GM06990 (cell line): ENCODE results near the gene CRTAC1.

Experiments
- DNase-seq: peaks from one replicate; pipeline ENCODE4 v3.0.0-alpha.2; 2011; ENCODE audit not compliant: insufficient read length; ENCODE audit errors: extremely low read depth
- H3K27me3 ChIP-seq: replicated peaks from 2 replicates; pipeline ENCODE4 v1.6.0; 2011; ENCODE audit warnings: low read length; ENCODE audit not compliant: control insufficient read depth, insufficient read depth
- H3K36me3 ChIP-seq: 2 replicates; pipeline ENCODE4 v1.5.1; 2011; ENCODE audit warnings: low read length; ENCODE audit not compliant: control insufficient read depth, insufficient read depth
- H3K4me3 ChIP-seq: replicated peaks from 2 replicates; pipeline ENCODE4 v1.5.1; 2011; ENCODE audit warnings: low read depth, mild to moderate bottlenecking, control low read depth, low read length
- TF ChIP-seq, protein P1 (sequence below): IDR thresholded peaks from 2 replicates; pipeline ENCODE4 v1.5.1; 2011; ENCODE audit warnings: low read length, control low read depth, mild to moderate bottlenecking, inconsistent platforms; ENCODE audit not compliant: insufficient read depth, poor library complexity, severe bottlenecking

CRTAC1 gene

DNA sequence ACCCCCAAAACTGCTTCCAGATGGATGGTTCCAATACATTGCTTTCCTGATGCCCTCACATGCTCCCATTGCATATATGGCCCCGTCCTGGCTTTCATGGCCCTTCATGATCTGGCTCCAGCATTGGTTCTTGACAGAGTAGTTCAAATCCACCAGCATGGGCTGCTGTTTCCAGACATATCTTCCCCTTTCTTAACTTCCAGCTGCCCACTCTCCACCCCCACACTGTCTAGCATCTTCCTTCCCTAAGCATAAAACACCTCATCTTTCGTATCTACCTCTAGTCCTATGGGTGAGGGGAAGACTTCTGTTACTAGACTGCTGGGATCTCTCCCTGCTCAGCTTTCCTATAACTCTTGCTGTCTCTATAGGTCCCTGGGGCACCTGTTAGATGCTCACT is 194.0 kb downstream of the CRTAC1 start:
- TF ChIP-seq, protein P1, sequence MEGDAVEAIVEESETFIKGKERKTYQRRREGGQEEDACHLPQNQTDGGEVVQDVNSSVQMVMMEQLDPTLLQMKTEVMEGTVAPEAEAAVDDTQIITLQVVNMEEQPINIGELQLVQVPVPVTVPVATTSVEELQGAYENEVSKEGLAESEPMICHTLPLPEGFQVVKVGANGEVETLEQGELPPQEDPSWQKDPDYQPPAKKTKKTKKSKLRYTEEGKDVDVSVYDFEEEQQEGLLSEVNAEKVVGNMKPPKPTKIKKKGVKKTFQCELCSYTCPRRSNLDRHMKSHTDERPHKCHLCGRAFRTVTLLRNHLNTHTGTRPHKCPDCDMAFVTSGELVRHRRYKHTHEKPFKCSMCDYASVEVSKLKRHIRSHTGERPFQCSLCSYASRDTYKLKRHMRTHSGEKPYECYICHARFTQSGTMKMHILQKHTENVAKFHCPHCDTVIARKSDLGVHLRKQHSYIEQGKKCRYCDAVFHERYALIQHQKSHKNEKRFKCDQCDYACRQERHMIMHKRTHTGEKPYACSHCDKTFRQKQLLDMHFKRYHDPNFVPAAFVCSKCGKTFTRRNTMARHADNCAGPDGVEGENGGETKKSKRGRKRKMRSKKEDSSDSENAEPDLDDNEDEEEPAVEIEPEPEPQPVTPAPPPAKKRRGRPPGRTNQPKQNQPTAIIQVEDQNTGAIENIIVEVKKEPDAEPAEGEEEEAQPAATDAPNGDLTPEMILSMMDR, result no peak
- Histone ChIP-seq H3K36me3 (no peaks in the 10 kb centered on the region), H3K27me3 (no peaks in the 10 kb centered on the region; the same call in 1 of the 2 replicates), H3K4me3 (no peak overlapping the region)
- no peak for DNase-seq

DNA sequence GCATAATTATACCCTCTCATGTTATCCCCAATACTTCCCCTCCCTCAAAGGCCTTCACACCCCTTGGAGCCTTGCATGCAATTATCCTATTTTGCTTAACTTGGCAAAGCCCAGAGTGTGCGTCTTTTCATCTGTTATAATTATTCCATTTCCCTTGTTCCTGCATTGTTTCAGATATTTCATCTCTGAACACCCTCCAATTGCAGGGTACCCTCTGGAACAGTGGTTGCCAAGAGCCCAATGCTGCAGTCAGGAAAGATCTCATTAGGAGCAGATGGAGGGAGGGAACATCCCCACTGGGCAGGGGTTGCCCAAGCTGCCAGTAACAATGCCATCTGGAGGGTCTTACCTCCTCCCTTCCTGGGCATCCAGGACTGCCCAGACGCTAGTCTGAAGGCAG is 199.2 kb downstream of the CRTAC1 start:
- DNase-seq, result no peak
- TF ChIP-seq, protein P1, result no peak
- H3K27me3 ChIP-seq, result no peaks in the 10 kb centered on the region; the same call in 1 of the 2 replicates
- H3K36me3 ChIP-seq, result no peaks in the 10 kb centered on the region
- no peak overlapping the region for H3K4me3 ChIP-seq

DNA sequence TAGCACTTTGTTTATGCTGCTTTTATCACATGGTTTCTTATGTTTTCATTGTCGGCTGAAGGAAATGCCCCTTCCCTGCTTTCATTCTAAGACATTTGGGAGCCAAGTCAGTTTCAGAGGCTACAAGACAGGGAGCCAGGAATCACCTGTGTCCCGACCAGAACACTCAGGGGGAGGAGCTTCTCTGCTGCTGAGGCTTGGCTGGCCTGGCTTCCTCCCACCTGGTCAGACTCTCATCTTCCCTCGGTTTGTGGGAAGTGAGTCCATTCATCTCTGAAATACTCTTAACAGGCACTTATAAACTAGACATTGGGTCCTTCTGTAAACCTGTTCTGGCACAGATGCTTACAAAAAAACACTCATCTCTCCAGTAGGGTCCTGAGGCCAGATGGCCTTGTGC is 200.4 kb downstream of the CRTAC1 start:
- Histone ChIP-seq H3K4me3 (no peak overlapping the region), H3K36me3 (no peaks in the 10 kb centered on the region), H3K27me3 (no peaks in the 10 kb centered on the region; the same call in 1 of the 2 replicates)
- TF ChIP-seq, protein P1, result no peak
- no peak for DNase-seq

DNA sequence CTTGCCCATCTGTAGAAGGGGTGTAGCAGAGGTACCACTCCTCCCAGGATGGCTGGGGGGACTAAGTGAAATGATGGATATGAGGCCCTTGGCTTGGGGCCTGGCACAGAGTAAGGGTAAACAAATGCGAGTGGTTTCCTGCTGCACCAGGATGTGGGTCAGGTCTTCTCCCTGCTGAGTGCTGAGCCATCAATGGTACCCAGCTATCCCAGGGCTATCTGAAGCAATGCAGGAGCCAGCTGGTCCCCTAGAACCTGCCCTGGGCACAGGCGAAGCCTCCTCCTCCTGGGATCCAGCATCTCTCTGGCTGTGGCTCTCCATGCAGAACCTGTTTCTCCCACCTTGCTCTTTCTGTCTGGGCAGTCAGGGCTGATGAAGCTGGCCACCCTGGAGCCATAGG is 201.7 kb downstream of the CRTAC1 start:
- TF ChIP-seq, protein P1, result no peak
- no peak overlapping the region for H3K4me3 ChIP-seq
- DNase-seq, result no peak
- no peaks in the 10 kb centered on the region for H3K36me3 ChIP-seq
- no peaks in the 10 kb centered on the region; the same call in 1 of the 2 replicates for H3K27me3 ChIP-seq

DNA sequence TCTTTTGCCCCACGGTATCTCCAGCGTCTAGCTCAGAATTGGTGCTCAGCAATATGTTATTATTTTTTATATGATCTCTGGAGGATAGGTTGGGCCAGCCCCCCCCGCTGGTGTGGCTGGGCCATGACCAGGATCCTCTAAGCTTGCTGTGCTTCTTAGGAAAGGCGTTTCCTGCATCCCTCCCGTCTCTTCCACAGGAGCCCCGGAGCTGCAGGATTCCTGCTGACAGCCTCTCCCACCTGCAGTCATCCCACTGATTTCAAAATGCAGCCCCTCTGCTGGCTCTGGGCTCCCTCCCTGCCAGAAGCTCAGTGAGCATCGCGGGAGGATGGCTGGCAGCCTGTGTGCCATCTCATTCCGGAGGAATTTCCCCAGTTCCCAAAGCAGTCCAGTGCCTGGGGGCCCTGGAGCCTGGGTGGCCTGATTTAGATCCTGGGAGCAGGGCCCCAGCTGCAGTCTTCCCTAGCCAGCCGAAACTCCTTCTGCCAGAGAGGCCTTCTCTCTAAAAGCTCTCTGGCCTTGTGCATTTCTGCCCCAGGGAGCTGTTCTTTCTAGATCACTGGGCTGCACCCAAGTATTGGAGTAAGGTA is 202.6 kb downstream of the CRTAC1 start:
- no peak for DNase-seq
- Histone ChIP-seq H3K36me3 (no peaks in the 10 kb centered on the region), H3K4me3 (no peak overlapping the region), H3K27me3 (no peaks in the 10 kb centered on the region; the same call in 1 of the 2 replicates)
- TF ChIP-seq, protein P1, result no peak

DNA sequence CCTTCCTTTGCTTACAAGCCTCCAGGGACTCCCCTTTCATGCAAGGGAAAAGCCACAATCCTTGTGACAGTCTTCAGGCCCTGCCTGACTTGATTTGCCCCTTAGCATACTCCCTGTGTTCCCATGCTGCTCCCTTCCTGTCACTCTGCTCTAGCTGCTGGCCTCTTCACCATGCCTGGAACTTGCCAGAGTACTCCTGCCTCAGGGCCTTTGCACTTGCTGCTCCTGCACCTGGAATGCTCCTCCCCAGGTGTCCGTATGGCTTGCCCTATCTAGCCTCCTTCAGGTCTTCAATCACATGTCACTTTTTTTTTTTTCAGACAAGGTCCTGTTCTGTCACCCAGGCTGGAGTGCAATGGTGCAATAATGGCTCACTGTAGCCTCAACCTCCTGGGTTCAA is 203.5 kb downstream of the CRTAC1 start:
- no peak for DNase-seq
- Histone ChIP-seq H3K4me3 (no peak overlapping the region), H3K36me3 (no peaks in the 10 kb centered on the region), H3K27me3 (no peaks in the 10 kb centered on the region; the same call in 1 of the 2 replicates)
- TF ChIP-seq, protein P1, result no peak
